GM20000 (cell line): Measurements from ENCODE around the gene GRN.
A peak's percentile ranks its signal among the peaks of the same experiment; 100 is the strongest.

Experiments used
- DNase-seq: peaks from one replicate; pipeline ENCODE4 v3.0.0; 2012; ENCODE audit warnings: low spot score
- TF ChIP-seq, protein P1 (sequence below): IDR thresholded peaks from 2 replicates; pipeline ENCODE4 v1.5.1; 2012; ENCODE audit warnings: mild to moderate bottlenecking, control low read depth; ENCODE audit errors: extremely low read depth, missing control alignments

GRN gene

DNA sequence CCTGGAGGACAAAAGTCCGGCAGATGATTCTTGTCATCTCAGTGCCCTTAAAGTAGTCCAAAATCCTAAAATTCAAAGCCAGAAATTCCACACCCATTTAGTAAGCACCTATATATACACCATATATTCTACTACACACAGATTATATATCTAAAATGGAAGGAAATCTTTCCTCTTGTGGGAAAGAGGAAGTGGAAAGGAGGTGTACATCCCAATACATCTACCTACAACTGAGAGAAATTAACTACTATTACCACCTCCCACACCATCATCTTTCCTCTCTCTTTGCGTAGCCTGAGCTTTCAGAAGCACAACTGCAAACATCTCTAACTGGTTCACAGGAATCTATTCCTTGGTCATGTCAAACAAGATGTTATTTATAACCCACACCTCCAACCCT is 49.7 kb downstream of the GRN start:
- TF ChIP-seq, protein P1, sequence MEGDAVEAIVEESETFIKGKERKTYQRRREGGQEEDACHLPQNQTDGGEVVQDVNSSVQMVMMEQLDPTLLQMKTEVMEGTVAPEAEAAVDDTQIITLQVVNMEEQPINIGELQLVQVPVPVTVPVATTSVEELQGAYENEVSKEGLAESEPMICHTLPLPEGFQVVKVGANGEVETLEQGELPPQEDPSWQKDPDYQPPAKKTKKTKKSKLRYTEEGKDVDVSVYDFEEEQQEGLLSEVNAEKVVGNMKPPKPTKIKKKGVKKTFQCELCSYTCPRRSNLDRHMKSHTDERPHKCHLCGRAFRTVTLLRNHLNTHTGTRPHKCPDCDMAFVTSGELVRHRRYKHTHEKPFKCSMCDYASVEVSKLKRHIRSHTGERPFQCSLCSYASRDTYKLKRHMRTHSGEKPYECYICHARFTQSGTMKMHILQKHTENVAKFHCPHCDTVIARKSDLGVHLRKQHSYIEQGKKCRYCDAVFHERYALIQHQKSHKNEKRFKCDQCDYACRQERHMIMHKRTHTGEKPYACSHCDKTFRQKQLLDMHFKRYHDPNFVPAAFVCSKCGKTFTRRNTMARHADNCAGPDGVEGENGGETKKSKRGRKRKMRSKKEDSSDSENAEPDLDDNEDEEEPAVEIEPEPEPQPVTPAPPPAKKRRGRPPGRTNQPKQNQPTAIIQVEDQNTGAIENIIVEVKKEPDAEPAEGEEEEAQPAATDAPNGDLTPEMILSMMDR, result no peak
- no peak for DNase-seq

DNA sequence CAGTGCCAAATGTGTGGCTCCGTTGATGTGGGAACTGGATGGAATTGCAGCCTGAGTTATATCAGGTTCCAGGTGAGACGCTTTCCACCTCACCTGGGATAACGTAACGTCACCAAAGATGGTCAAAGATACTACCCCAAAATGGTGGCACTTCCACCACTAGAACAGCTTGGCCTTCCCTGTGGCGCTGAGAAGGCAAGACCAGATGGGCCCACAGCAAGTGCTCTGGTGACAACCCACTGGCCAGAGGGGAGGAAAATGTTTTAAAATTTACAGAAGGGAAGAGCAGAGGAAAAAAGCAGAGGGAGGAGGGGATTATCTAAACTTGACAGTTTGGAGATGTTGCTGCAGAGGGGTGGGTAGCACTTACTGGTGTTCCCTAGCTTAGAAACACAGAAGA is 51.8 kb downstream of the GRN start:
- no peak for DNase-seq
- TF ChIP-seq, protein P1, result no peak

DNA sequence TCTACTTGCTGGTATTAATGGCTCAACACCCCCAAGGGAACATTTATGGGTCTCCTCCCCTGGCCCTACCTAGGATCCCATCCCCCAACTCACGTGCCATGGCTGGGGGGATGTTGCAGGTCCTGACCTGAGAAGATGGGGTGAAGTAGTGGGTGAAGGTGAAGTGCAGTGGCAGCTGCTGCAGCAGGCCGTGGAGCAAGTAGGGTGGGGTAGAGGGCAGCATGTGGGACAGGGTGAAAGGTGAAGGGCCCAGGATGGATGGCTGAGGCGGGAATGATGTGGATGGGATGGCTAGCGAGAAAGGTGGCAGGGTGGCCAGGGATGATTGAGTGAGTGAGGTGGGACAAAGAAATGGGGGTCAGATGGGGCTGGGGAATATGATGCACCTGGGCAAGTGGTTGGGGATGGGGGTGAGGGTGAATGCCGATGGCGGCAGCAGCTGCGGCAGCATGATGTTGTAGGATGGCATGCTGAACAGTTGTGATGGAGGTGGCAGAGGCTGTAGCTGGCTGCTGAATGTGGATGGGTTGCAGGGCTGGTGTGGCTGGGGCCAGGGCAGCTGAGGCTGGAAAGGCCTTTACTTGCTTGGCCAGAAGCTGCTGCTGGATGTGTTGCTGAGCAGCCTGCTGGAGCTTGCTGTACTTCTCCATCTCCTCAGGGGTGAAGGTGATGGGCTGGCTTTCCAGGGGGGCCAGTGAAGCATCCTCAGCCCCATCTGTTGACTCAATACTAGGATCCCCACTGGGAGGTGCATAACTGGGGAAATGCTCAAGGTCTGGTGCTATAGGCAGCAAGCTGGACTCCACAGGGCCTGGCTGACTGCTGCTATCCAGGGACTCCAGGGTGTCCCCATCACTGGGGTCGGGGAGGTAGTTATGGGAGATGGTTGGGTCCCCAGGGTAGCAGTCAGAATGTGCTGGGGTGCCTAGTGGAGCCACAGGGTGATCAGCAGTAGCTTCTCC is 52.7 kb downstream of the GRN start:
- no peak for DNase-seq
- TF ChIP-seq, protein P1, result no peak

DNA sequence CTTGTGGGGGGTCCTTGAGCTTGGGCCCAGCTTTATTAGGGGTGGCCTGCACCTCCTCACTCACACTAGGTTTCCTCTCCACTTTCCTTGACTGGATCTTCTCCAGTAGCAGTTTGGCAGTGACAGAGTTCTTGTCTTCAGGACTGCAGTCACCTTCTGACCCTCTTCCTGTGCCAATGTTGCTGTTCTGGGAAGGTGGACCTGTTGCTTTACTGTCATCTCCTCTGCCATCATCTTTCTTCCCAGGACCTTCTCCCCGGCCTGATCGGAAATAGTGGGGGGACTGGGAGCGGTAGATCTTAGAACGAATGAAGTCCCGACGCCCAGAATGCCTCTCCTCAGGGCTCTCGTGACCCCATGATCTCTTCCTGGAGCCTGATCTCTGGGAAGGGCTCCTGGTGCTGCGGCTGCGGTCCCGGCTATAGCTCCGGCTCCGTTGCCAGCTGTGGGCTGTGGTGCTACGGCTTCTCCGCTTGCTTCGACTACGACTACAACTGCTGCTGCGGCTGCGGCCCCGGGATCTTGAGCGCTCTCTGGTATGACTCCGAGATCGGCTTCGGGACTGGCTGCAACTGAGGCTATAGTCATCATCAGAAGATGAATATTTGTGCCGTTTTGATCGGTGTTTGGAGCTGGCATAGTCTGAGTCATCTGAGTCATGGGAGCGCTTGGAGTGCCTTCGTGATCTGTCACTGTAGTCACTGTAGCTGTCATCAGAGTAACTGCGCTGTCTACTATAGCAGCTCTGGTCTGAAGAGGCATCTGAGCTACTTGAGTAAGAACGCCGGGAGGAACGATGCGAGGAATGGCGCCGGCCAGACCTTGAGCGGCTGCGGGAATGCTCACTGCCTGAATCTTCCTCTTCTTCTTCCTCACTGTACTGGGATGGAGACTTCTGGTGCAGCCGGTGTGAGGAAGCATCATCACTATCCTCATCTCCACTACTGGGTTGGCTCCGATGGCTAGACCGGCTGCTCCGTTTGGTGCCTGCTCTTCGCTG is 53.9 kb downstream of the GRN start:
- DNase-seq, result no peak
- TF ChIP-seq, protein P1, result no peak

DNA sequence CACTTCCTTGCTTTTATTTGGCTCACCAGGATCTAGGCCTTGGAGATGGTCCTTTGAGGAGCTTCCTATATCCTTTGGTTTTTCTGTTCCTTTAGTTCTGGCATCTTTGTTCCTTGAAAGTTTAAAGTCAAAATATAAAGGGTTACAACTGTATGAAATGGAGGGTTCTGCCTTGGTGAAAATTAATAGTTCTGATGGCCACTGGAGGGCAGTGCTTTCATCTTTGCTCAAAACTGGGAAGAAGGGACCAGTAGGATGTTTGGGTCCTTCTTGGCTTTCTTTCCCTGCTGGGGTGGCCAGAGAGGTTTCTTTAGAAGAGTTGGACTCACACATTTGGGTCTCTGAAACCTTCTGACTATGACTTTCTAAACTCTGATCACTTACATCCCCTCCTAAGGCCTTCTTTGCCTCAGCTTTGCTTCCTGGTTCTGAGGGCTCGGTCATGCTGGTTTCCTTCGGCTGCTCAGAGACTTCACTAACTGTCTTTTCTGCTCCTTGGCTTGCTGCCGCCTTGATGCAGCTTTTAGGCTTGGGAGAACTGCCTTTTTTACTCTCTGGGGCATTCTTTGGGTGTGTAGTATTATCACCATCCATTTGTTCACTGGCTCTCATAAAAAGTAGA is 55.2 kb downstream of the GRN start:
- TF ChIP-seq, protein P1, result peak; percentile 52
- DNase-seq, result no peak
